GM21619 (cell line): ENCODE results near the gene PAPPA2.

Source experiments
- ATAC-seq: cut with Tn5 transposase; IDR thresholded peaks from one replicate; pipeline ENCODE4 v1.9.1; 2021; ENCODE audit not compliant: unreplicated experiment

Gene PAPPA2

DNA sequence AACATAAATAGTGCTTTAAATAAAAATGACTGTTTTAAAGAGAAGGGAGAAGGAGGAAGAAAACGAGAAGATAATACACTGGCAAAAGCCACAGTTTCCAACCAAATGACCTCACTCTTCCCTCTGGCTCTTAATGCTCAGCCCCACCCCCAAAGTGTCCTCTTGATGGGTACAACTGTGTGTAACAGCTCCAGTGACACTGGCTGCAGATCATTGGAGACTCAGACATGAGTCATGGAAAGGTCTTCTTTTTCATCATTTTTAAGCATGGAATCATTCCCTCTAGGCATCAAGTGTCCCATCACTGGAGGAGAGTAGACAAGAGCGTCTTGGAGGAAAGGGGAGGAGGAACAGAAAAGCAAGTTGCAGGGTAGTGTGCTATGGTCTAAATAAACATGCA, 333.0 kb downstream of the PAPPA2 start:
- no peak for ATAC-seq

- no peak for ATAC-seq
Observed at GRCh38 chr1:176796583-176796982, 333.6 kb downstream of the PAPPA2 start.

DNA sequence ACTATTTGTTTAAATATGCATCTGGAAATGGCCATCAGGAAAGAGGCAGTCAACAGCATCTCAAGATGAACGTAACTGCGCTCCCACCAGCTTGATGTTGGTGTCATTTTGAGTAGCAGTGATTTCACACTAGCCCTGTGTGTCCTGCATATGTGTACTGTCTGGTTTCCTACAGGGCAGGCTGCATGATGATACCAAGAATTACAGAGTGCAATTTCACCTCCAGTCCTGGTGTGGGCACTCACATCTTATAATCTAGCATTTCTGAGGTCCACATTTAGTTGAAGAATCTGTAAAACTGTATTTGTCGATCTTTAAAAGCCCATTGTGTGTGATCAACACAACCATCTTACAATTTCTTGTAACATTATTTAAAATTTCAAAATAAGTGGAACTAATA, 336.4 kb downstream of the PAPPA2 start:
- ATAC-seq: no peak

DNA sequence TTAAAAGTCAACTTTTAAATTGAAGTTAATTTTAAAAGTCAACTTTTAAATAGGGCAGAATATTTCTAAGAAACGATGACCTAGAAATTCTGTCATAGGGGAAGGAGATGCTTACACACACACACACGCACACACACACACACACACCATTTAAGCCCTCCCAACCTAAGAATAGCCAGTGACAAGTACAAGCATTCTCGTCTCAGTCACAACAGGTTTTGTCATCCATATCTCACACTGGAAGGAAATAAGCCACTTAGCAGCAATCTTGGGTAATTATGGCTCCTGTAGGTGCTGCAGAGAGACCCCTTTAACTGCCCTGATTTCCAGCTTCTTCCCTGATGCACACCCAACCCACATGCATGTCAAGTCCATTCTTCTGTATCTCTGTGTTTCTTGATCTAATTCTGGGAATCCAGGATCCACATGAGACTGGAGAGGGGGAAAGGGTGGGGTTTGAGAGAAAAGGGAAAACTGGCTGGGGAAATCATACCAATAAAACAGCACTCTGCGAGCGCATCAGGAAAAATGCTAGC, 338.1 kb downstream of the PAPPA2 start:
- ATAC-seq: no peak

- ATAC-seq: no peak
Observed at GRCh38 chr1:176801514-176802020, 338.6 kb downstream of the PAPPA2 start.

GRCh38 chr1:176802316-176802715, 339.3 kb downstream of the PAPPA2 start:
- no peak for ATAC-seq

DNA sequence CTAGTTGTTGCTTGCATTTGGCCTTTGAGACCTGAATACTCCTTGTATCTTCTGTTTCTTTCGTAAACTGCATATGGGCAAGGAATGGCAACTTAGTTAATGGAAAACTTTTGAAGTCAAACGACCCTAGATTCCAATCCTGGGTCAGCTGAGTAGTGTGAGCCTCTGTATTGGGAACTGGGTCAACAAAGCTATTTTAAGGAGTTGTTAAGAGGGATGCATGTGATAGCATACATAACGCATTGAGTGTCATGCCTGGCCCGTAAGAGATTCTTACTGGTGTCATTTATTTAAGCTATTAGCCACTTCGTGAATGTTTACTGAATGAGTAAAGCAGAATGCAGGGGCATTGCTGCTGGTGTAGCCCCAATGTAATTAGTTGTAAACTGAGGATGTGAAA, 340.1 kb downstream of the PAPPA2 start:
- ATAC-seq: no peak

DNA sequence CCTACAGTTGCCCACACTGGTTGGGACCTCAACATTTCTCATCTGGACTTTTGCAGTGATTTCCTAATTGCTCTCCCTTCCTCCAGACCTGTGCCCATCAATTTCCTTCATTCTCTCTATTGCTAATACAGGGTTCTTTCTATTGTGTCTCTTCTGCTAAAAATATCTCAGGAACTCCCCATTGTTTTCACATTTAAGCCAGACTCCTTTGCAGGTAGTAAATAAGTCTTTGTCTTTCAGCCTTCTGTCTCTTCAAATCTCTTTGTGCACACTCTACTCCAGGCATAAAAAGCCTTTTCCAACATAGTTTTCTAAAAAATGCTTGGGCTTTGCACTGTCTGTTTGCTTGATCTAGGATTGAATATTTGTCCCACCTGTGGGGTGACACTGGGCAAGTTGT, 340.6 kb downstream of the PAPPA2 start:
- no peak for ATAC-seq

DNA sequence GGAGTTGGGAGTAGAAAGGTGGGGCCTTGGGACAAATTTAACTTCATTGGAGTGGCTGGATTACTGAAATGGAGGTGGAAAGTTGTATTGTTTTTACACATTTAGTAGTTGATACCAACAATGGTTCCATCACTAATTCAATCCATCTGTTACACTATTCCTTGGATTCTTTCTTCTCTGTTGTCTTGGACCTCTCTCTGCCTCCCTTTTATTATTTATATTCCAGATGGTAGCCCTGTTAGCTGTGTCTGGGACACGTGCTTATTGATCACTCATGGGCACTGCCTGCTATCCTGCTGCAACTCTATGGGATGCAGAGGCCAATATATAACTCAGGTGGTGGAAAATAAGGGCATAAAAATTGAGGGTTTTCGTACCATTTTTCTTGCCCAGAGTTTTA, 346.3 kb downstream of the PAPPA2 start:
- no peak for ATAC-seq

- no peak for ATAC-seq
Observed at GRCh38 chr1:176811511-176812288, 348.7 kb downstream of the PAPPA2 start.

DNA sequence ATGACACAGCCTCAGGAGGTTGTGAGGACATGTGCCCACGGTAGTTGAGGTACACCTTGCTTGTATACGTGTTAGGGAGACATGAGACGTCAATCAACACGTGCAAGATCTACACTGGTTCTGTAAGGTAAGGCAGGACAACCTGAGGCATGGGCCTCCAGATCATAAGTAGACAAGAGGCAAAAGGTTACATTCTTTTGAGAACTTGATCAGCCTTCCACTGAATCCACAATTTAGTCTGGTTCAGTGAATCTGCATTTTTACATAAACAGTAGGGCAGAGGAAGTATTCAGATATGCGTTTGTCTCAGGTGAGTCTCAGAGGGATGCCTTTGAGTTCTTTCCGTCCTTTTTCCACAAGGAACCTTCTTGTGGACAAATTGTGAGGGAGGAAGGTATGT, 352.6 kb downstream of the PAPPA2 start:
- ATAC-seq: no peak

DNA sequence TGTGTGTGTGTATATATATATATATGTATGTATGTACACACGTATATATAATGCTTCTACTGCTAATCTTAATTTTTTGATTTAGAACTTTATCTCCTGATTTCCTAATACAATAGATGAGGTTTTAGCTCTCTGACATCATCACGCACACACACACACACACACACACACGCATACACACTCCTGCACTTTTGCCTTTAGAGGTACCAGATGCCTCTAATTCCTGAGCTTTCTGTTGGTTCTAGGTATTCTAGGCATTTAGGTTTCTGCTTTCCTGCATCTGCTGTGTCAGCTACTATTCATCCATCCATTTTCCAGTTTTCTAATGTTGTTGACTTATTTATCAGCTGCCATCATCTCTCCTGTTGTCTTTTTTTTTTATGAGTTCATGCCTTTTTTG, 353.3 kb downstream of the PAPPA2 start:
- ATAC-seq: no peak

DNA sequence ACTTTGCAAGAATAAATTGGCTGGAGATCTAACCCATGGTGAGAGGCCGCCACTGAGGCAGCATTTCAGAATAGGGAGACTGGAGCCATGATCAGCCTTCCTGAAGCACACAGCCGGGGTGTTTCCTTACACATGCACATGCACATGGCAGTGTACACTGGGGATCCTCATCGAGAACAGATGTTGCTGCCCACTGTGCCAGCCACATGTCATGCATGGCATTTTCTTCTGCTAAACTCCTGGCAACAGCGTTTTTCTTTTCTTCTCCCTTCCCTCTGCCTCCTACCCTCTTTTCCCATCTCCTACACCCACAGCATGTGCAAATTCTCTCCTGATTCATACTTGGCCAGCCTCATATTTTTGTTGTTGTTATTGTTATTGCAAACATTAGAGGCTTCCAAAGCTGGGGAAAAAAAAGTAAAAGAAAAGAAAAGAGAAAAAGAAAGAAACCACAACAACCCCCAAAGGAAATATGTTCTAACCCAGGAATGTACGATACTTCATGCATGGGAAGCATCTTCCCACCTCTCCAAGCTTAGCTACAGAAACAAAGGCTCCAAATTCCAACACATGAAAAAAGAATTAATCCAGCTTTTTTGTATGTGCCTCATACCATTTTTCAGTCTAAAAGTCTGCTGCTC, 357.5 kb downstream of the PAPPA2 start:
- no peak for ATAC-seq

- no peak for ATAC-seq
Observed at GRCh38 chr1:176826265-176826664, 363.3 kb downstream of the PAPPA2 start.

DNA sequence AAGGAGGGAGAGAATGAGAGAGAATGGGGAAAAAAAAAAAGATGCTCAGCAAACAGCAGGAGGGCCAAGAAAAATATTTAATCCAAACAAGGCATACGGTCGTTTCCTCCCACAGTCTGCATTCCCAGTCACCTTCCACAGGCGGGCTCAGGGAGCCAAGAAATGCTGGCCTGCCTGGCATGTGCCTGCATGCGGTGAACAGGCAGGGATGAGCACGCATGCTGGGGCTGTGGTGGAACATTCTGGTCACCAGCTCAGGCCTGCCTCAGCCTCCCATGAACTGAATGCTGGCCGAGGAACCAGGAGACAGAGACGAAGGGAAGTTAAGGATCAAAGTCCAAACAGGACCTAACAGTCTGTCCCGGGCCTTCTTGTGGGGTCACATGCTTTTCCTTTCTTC, 366.3 kb downstream of the PAPPA2 start:
- no peak for ATAC-seq

DNA sequence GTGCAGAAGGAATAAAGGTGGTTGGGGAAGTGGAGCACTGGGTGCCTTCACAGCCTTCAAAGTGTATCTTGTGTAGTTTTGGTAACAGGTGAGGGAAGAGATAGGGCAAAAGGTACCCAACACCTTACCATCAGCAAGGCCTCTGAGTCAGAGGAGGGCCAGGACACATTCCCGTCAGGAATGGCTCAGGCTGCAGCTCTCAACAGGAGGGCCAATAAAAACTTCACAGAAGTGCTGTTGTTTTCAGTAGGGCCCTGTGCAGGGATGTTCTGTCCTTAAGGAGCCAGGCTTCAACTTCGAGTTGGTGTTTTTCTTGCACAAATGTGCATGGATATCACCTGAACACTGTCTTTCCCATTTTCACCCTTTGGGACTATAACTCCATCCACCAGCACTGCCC, 368.2 kb downstream of the PAPPA2 start:
- no peak for ATAC-seq

- ATAC-seq: no peak
Observed at GRCh38 chr1:176837708-176838107, 374.7 kb downstream of the PAPPA2 start.

GRCh38 chr1:176838276-176838995, 375.5 kb downstream of the PAPPA2 start:
- ATAC-seq: no peak

DNA sequence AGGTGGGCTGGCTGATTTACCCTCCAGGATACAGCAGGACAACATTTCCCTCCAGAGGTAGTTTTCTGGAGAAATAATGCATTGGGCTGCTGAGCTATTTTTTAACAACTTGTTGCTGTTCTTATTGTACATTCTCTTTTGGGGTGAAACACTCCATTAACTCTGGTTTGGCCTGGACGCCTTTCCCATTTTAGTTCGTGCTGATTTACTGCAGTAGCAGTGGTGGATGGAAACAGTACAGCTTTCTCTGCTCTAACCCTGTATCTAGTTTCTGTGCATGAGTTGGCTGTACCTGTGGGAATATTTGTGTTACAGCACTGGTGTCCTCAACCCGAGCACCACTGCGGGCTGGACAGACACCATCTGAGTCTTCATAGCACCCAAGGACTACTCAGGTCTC, 376.2 kb downstream of the PAPPA2 start:
- no peak for ATAC-seq

DNA sequence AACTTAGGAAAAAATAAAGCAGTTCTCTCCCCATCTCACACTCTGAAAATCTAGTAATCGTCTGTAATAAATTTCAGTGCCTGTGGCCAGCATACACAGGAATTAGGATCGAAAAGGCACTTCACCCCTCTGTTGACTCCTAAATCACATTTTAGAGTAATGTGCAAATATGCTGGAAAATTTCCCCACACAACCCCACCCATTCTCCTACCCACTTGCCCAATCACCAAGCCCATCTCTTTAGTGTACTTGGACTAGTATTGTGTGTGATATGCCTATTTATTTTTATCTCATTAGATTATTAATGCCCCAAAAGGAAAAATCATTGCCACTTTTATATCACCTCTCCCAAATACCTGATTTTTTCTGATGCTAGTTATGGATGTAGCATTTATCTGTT, 378.3 kb downstream of the PAPPA2 start:
- no peak for ATAC-seq
